IMR-90 (cell line): ENCODE results near the gene PHC2. TPM values are rescaled to one million over a fixed set of nuclear protein-coding genes. Genes with fewer than 3 reads are reported as not detected.

Experiments
- ATAC-seq: fragments of 200-7000 bp; cut with Tn5 transposase; 2 replicates; pipeline ENCODE4 v1.9.1; 2020; ENCODE audit warnings: low read depth, mild to moderate bottlenecking, moderate library complexity
- BruUV-seq: library from RNA; stranded (reverse); fragments of 400-500 nt; replicated peaks from 2 replicates; lab custom pipeline; 2021; lab: Mats Ljungman, UMichigan
- CTCF ChIA-PET: fragments of 300-600 bp; formaldehyde crosslinking; extraction: SDS; loops from one replicate; lab custom pipeline; 2021; ENCODE audit warnings: antibody characterized with exemption; lab: Yijun Ruan, JAX
- POLR2A ChIA-PET: fragments of 300-600 bp; sonication (Branson Sonifier 250); formaldehyde crosslinking; loops from one replicate; lab custom pipeline; 2022; ENCODE audit warnings: antibody characterized with exemption; ENCODE audit not compliant: unreplicated experiment; lab: Charles Lee
- DNase-seq: peaks from one replicate; pipeline ENCODE4 v3.0.0; 2013
- H2AFZ ChIP-seq: replicated peaks from 2 replicates; pipeline ENCODE3; 2013; ENCODE audit warnings: low read length, mild to moderate bottlenecking; ENCODE audit not compliant: poor library complexity
- H2AK5ac ChIP-seq: 2 replicates; pipeline ENCODE4 v1.6.1; 2013; ENCODE audit warnings: low read depth, low read length, inconsistent platforms
- H2AK9ac ChIP-seq: replicated peaks from 2 replicates; pipeline ENCODE3; 2013; ENCODE audit warnings: mild to moderate bottlenecking, low read depth, low read length, moderate library complexity; ENCODE audit not compliant: poor library complexity
- H2BK120ac ChIP-seq: 2 replicates; pipeline ENCODE4 v1.6.1; 2013; ENCODE audit warnings: low read depth, low read length, inconsistent platforms
- H2BK15ac ChIP-seq: 3 replicates; pipeline ENCODE4 v1.6.1; 2013; ENCODE audit warnings: low read depth, low read length, inconsistent platforms
- H2BK20ac ChIP-seq: 2 replicates; pipeline ENCODE4 v1.6.1; 2013; ENCODE audit warnings: low read depth, mild to moderate bottlenecking, inconsistent platforms, low read length, moderate library complexity
- H2BK5ac ChIP-seq: 2 replicates; pipeline ENCODE4 v1.6.1; 2013; ENCODE audit warnings: mild to moderate bottlenecking, low read depth, low read length, inconsistent platforms; ENCODE audit not compliant: poor library complexity, severe bottlenecking
- H3K14ac ChIP-seq: replicated peaks from 2 replicates; pipeline ENCODE4 v1.6.1; 2013; ENCODE audit warnings: low read depth, low read length, inconsistent platforms
- H3K18ac ChIP-seq: 2 replicates; pipeline ENCODE4 v1.6.1; 2013; ENCODE audit warnings: low read depth, low read length, control low read depth
- H3K23ac ChIP-seq: 2 replicates; pipeline ENCODE4 v1.6.1; 2013; ENCODE audit warnings: low read depth, low read length, inconsistent platforms
- H3K27ac ChIP-seq: 2 replicates; pipeline ENCODE4 v1.5.1; 2013; ENCODE audit warnings: mild to moderate bottlenecking, control low read depth, low read length; ENCODE audit not compliant: insufficient read depth
- H3K27me3 ChIP-seq: 2 replicates; pipeline ENCODE4 v1.6.1; 2013; ENCODE audit warnings: low read length; ENCODE audit not compliant: control insufficient read depth, insufficient read depth
- H3K36me3 ChIP-seq: 2 replicates; pipeline ENCODE4 v1.6.1; 2013; ENCODE audit warnings: low read length, mixed read lengths; ENCODE audit not compliant: control insufficient read depth, insufficient read depth
- H3K4ac ChIP-seq: 2 replicates; pipeline ENCODE4 v1.6.1; 2013; ENCODE audit warnings: low read depth, low read length, inconsistent platforms
- H3K4me1 ChIP-seq: 2 replicates; pipeline ENCODE4 v1.6.1; 2013; ENCODE audit warnings: low read length, mixed read lengths; ENCODE audit not compliant: control insufficient read depth, insufficient read depth
- H3K4me2 ChIP-seq: 2 replicates; pipeline ENCODE4 v1.6.1; 2013; ENCODE audit warnings: low read depth, mild to moderate bottlenecking, control low read depth, low read length, moderate library complexity
- H3K4me3 ChIP-seq: 2 replicates; pipeline ENCODE4 v1.5.1; 2013; ENCODE audit warnings: low read depth, mild to moderate bottlenecking, control low read depth, low read length, moderate library complexity; ENCODE audit not compliant: insufficient read depth
- H3K56ac ChIP-seq: 2 replicates; pipeline ENCODE4 v1.6.1; 2013; ENCODE audit warnings: low read length, inconsistent platforms; ENCODE audit not compliant: insufficient read depth; ENCODE audit errors: extremely low read depth
- H3K79me1 ChIP-seq, 2 experiments: 2 replicates each; pipeline ENCODE4 v1.6.1; 2013; ENCODE audit warnings: low read length in 2 of 2, inconsistent platforms in 1 of 2, low read depth in 1 of 2
- H3K9ac ChIP-seq: 2 replicates; pipeline ENCODE4 v1.6.1; 2013; ENCODE audit warnings: low read depth, low read length, control low read depth
- H3K9me1 ChIP-seq: 2 replicates; pipeline ENCODE4 v1.6.1; 2013; ENCODE audit warnings: low read length, inconsistent platforms; ENCODE audit not compliant: insufficient read depth
- H3K9me3 ChIP-seq: 2 replicates; pipeline ENCODE4 v1.6.1; 2013; ENCODE audit warnings: low read length; ENCODE audit not compliant: control insufficient read depth, insufficient read depth
- H4K20me1 ChIP-seq: 2 replicates; pipeline ENCODE4 v1.6.1; 2013; ENCODE audit warnings: low read length, inconsistent platforms; ENCODE audit not compliant: insufficient read depth
- H4K5ac ChIP-seq: 2 replicates; pipeline ENCODE4 v1.6.1; 2013; ENCODE audit warnings: mild to moderate bottlenecking, low read depth, low read length, control low read depth
- H4K8ac ChIP-seq, 2 experiments: 2 replicates each; pipeline ENCODE4 v1.6.1; 2013; ENCODE audit warnings: low read depth in 2 of 2, low read length in 2 of 2, control low read depth in 1 of 2, inconsistent platforms in 1 of 2
- H4K91ac ChIP-seq: 2 replicates; pipeline ENCODE4 v1.6.1; 2013; ENCODE audit warnings: low read depth, low read length, inconsistent platforms; ENCODE audit not compliant: insufficient read depth
- CHD1 ChIP-seq: IDR thresholded peaks from 2 replicates; pipeline ENCODE4 v1.6.1; 2012; ENCODE audit warnings: low read depth, low read length, improper control_type of control experiment
- MAZ ChIP-seq: IDR thresholded peaks from 2 replicates; pipeline ENCODE4 v1.6.1; 2012; ENCODE audit warnings: low read depth, mild to moderate bottlenecking, low read length, improper control_type of control experiment, moderate library complexity, borderline replicate concordance
- NFE2L2 ChIP-seq: fragments of 150-350 bp; IDR thresholded peaks from 2 replicates; pipeline ENCODE4 v1.6.1; 2016; ENCODE audit warnings: low read depth, mild to moderate bottlenecking, low read length
- WGBS, 2 experiments: methylation state at CpG; one replicate each; pipeline versions ENCODE4 v1.1.5 to v1.1.7; 2013; ENCODE audit warnings: missing lambda C conversion rate in 2 of 2; ENCODE audit not compliant: insufficient read length in 1 of 2; ENCODE audit errors: extremely low coverage in 2 of 2; 5-methylcytosine and 5-hydroxymethylcytosine counted together
- dilution Hi-C: fragments of 300-500 bp; cut with HindIII; formaldehyde crosslinking; loops from one replicate; pipeline ENCODE4 v1.14.3; 2018; ENCODE audit warnings: low sequenced_read_pairs; ENCODE audit not compliant: unreplicated experiment
- in situ Hi-C: fragments of 300-500 bp; cut with MboI; formaldehyde crosslinking; loops from 3 replicates; pipeline ENCODE4 v1.14.3; 2019; ENCODE audit warnings: low sequenced_read_pairs, inconsistent platforms, mixed read lengths
- intact Hi-C: fragments of 100-400 bp; cut with micrococcal nuclease; formaldehyde crosslinking; loops from 2 replicates; pipeline ENCODE4 v1.10.0; 2022
- polyA plus RNA-seq, 3 experiments: library from polyadenylated mRNA; depleted of rRNA; stranded (reverse); fragments of >200 nt; gene quantifications; 2 replicates each; pipeline ENCODE4 v1.2.3, GENCODE V29; 2012; ENCODE audit warnings: low replicate concordance in 1 of 3
- total RNA-seq: library from RNA; depleted of rRNA; stranded (reverse); fragments of >200 nt; gene quantifications from 2 replicates; pipeline ENCODE4 v1.2.3, GENCODE V29; 2012
- TF ChIP-seq, protein P1 (sequence below): conservative IDR thresholded peaks from 2 replicates; pipeline ENCODE4 v1.5.1; 2012; ENCODE audit warnings: mild to moderate bottlenecking, low read depth, low read length, improper control_type of control experiment
- TF ChIP-seq, protein P2 (sequence below): fragments of 150-350 bp; IDR thresholded peaks from 2 replicates; pipeline ENCODE4 v1.6.1; 2016; ENCODE audit warnings: low read depth, mild to moderate bottlenecking, low read length, moderate library complexity, borderline replicate concordance

PHC2 gene
- total and polyA plus RNA-seq, 2 of the 4 experiments (the other 2 are of a cell fraction): 46.4 to 98.1 TPM

DNA sequence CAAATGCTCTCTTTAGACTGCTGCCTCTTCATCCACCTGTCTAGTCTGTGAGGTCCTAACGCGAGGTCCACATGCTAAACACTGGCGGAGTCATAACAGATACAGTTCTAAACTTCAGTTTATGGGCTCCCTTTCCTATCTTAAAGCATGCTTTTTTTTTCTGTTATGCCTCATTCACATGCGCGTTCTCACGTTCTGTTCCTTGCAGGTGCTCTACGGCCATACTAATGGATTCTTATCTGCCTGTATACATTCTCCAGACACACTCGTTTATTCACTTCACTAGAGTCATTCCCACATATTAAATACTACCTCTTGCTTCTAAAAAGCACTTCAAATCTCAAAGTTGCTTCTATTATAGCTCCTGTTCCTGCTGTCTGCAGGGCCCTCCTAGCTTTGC is 38.7 kb downstream of the PHC2 start:
- Histone ChIP-seq H2BK15ac (peak overlapping the region; percentile 93), H3K18ac (peak overlapping the region; percentile 99), H4K20me1 (no peaks in the 10 kb centered on the region), H3K4me2 (no peak overlapping the region; the same call in 1 of the 2 replicates), H3K4me1 (peaks cover 51% of the 10 kb centered on the region), H4K91ac (peak overlapping the region; percentile 65; the same call in 1 of the 2 replicates), H4K5ac (no peak overlapping the region), H3K36me3 (no peaks in the 10 kb centered on the region), H3K27ac (no peak overlapping the region; the same call in 1 of the 2 replicates), H3K27me3 (no peaks in the 10 kb centered on the region), H4K8ac (peak overlapping the region in 1 of 2 experiments; percentile 29; a peak in 3 of 4 replicates), H2BK120ac (peak overlapping the region; percentile 98), H3K9me3 (no peaks in the 10 kb centered on the region), H2AFZ (no peak overlapping the region), H2AK9ac (no peak overlapping the region), H3K23ac (peak overlapping the region; percentile 39; the same call in 1 of the 2 replicates), H3K4me3 (no peak overlapping the region), H2AK5ac (peak overlapping the region; percentile 84), H2BK5ac (no peak overlapping the region), H3K4ac (peak overlapping the region; percentile 97), H2BK20ac (peak overlapping the region; percentile 84), H3K14ac (peak overlapping the region; percentile 70), H3K9ac (no peak overlapping the region), H3K79me1 (peaks cover 10 to 22% of the 10 kb centered on the region in 2 experiments; a peak in 3 of 4 replicates), H3K9me1 (peaks cover 18% of the 10 kb centered on the region), H3K56ac (no peak overlapping the region)
- DNase-seq (no peak), ATAC-seq (no peak)
- dilution Hi-C loops: no loop called here
- intact Hi-C loops: no loop called here
- ChIA-PET POLR2A (no interaction called here), CTCF (interaction anchor here (0.8 kb wide), 1 partner anchor 79 kb away, joined by 5 read pairs; no protein-coding TSS in a partner anchor)
- in situ Hi-C loops: loop anchor here (5.0 kb wide), 1 partner anchor 40 kb away; the partner anchor contains the start of gene PHC2
- 89% methylated on average over 5 of the region's 8 CpGs; no CpG with 5 or more reads in 1 of the 2 experiments for WGBS, 2 experiments
- no TSS peak for BruUV-seq
- TF ChIP-seq, protein P1, sequence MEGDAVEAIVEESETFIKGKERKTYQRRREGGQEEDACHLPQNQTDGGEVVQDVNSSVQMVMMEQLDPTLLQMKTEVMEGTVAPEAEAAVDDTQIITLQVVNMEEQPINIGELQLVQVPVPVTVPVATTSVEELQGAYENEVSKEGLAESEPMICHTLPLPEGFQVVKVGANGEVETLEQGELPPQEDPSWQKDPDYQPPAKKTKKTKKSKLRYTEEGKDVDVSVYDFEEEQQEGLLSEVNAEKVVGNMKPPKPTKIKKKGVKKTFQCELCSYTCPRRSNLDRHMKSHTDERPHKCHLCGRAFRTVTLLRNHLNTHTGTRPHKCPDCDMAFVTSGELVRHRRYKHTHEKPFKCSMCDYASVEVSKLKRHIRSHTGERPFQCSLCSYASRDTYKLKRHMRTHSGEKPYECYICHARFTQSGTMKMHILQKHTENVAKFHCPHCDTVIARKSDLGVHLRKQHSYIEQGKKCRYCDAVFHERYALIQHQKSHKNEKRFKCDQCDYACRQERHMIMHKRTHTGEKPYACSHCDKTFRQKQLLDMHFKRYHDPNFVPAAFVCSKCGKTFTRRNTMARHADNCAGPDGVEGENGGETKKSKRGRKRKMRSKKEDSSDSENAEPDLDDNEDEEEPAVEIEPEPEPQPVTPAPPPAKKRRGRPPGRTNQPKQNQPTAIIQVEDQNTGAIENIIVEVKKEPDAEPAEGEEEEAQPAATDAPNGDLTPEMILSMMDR: no peak
- TF ChIP-seq MAZ: no peak
- no peak for TF ChIP-seq NFE2L2
- TF ChIP-seq, protein P2, sequence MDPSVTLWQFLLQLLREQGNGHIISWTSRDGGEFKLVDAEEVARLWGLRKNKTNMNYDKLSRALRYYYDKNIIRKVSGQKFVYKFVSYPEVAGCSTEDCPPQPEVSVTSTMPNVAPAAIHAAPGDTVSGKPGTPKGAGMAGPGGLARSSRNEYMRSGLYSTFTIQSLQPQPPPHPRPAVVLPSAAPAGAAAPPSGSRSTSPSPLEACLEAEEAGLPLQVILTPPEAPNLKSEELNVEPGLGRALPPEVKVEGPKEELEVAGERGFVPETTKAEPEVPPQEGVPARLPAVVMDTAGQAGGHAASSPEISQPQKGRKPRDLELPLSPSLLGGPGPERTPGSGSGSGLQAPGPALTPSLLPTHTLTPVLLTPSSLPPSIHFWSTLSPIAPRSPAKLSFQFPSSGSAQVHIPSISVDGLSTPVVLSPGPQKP: no peak
- TF ChIP-seq CHD1: no peak
